ENCODE data around the gene MBOAT2.

The MBOAT2 gene

GRCh38 chr2:8806885-8807704, 196.4 kb downstream of the MBOAT2 start:
- no peak for TF ChIP-seq CTCF (IDR thresholded peaks at IDR 0.05; ENCODE audit: low read depth, low read length)
- H3K36me3 ChIP-seq, result peaks cover 54% of the 10 kb centered on the region
- DNase-seq, result no peak

GRCh38 chr2:8805278-8806210, 197.9 kb downstream of the MBOAT2 start:
- peaks cover 7% of the 10 kb centered on the region for H3K4me1 ChIP-seq

More at GRCh38 chr2:8806885-8807704, 196.4 kb downstream of the MBOAT2 start:
- no peaks in the 10 kb centered on the region for H3K27me3 ChIP-seq
- H3K9me3 ChIP-seq, result no peaks in the 10 kb centered on the region
- peaks cover 7% of the 10 kb centered on the region for H3K4me1 ChIP-seq
- H3K4me3 ChIP-seq (ENCODE audit: low read depth, low read length), result no peak overlapping the region

GRCh38 chr2:8803658-8804379, 199.7 kb downstream of the MBOAT2 start:
- Histone ChIP-seq H3K27me3 (no peaks in the 10 kb centered on the region), H3K4me3 (ENCODE audit: low read depth, low read length) (no peak overlapping the region), H3K36me3 (peaks cover 40% of the 10 kb centered on the region), H3K4me1 (peaks cover 7% of the 10 kb centered on the region), H3K9me3 (no peaks in the 10 kb centered on the region)
- DNase-seq, result no peak
- TF ChIP-seq CTCF (IDR thresholded peaks at IDR 0.05; ENCODE audit: low read depth, low read length), result no peak

More at GRCh38 chr2:8805278-8806210, 197.9 kb downstream of the MBOAT2 start:
- DNase-seq, result no peak
- no peak overlapping the region for H3K4me3 ChIP-seq (ENCODE audit: low read depth, low read length)
- H3K27me3 ChIP-seq, result no peaks in the 10 kb centered on the region
- TF ChIP-seq CTCF (IDR thresholded peaks at IDR 0.05; ENCODE audit: low read depth, low read length), result no peak
- H3K36me3 ChIP-seq, result peaks cover 48% of the 10 kb centered on the region
- no peaks in the 10 kb centered on the region for H3K9me3 ChIP-seq

- H3K27me3 ChIP-seq, result no peaks in the 10 kb centered on the region
- no peak for TF ChIP-seq CTCF (IDR thresholded peaks at IDR 0.05; ENCODE audit: low read depth, low read length)
- DNase-seq, result no peak
- H3K36me3 ChIP-seq, result peaks cover 34% of the 10 kb centered on the region
- no peak overlapping the region for H3K4me3 ChIP-seq (ENCODE audit: low read depth, low read length)
- H3K9me3 ChIP-seq, result no peaks in the 10 kb centered on the region
- H3K4me1 ChIP-seq, result peaks cover 7% of the 10 kb centered on the region
These were observed 200.7 kb downstream of the MBOAT2 start for GRCh38 chr2:8802741-8803140.
